Loucy (cell line): Measurements from ENCODE around the gene TMPRSS5.

ENCODE experiments used
- H2AFZ ChIP-seq: fragments of 200-600 bp; sonication (generic); 2 replicates; pipeline ENCODE4 v1.6.0; 2016; ENCODE audit warnings: antibody characterized with exemption, mild to moderate bottlenecking, low read length, moderate library complexity
- H3F3A ChIP-seq: fragments of 200-600 bp; 2 replicates; pipeline ENCODE4 v1.6.0; 2016; ENCODE audit warnings: antibody characterized with exemption, low read depth, mild to moderate bottlenecking
- H3K27me3 ChIP-seq: fragments of 200-600 bp; sonication (generic); 2 replicates; pipeline ENCODE4 v1.6.1; 2014; ENCODE audit warnings: low read length, mild to moderate bottlenecking; ENCODE audit not compliant: insufficient read depth, poor library complexity, severe bottlenecking
- H3K36me3 ChIP-seq: fragments of 200-600 bp; sonication (generic); 2 replicates; pipeline ENCODE4 v1.6.1; 2016; ENCODE audit warnings: low read length; ENCODE audit not compliant: insufficient read depth
- H3K4me1 ChIP-seq: fragments of 200-600 bp; sonication (generic); 2 replicates; pipeline ENCODE4 v1.5.1; 2014; ENCODE audit warnings: low read length, mild to moderate bottlenecking; ENCODE audit not compliant: insufficient read depth, poor library complexity, severe bottlenecking
- H3K4me2 ChIP-seq: fragments of 200-600 bp; sonication (generic); 2 replicates; pipeline ENCODE4 v1.6.0; 2014; ENCODE audit warnings: antibody characterized with exemption, low read length, low read depth, mild to moderate bottlenecking; ENCODE audit not compliant: poor library complexity, severe bottlenecking
- H3K4me3 ChIP-seq: fragments of 200-600 bp; sonication (generic); 2 replicates; pipeline ENCODE4 v1.5.1; 2014; ENCODE audit warnings: low read length, mild to moderate bottlenecking, mixed read lengths; ENCODE audit not compliant: poor library complexity, severe bottlenecking
- H3K79me2 ChIP-seq: fragments of 200-600 bp; sonication (generic); 2 replicates; pipeline ENCODE4 v1.6.1; 2014; ENCODE audit warnings: low read length; ENCODE audit not compliant: insufficient read depth
- H3K9ac ChIP-seq: fragments of 200-600 bp; sonication (generic); 2 replicates; pipeline ENCODE4 v1.6.0; 2014; ENCODE audit warnings: mild to moderate bottlenecking, low read depth, low read length, moderate library complexity; ENCODE audit not compliant: poor library complexity, severe bottlenecking
- H3K9me2 ChIP-seq: fragments of 200-600 bp; sonication (generic); replicated peaks from 2 replicates; pipeline ENCODE4 v1.6.1; 2016; ENCODE audit warnings: low read depth, low read length, mixed read lengths
- H3K9me3 ChIP-seq: fragments of 200-600 bp; sonication (generic); 2 replicates; pipeline ENCODE4 v1.6.1; 2014; ENCODE audit warnings: mild to moderate bottlenecking, antibody characterized with exemption, low read length, low read depth; ENCODE audit not compliant: insufficient read depth
- H4K20me1 ChIP-seq: fragments of 200-600 bp; sonication (generic); 2 replicates; pipeline ENCODE4 v1.6.0; 2014; ENCODE audit warnings: antibody characterized with exemption, low read length, mild to moderate bottlenecking; ENCODE audit not compliant: insufficient read depth, poor library complexity, severe bottlenecking
- CTCF ChIP-seq: fragments of 200-600 bp; sonication (generic); conservative IDR thresholded peaks from 2 replicates; pipeline ENCODE4 v1.5.1; 2014; ENCODE audit warnings: mild to moderate bottlenecking, antibody characterized with exemption, low read length
- EZH2phosphoT487 ChIP-seq: fragments of 200-600 bp; IDR thresholded peaks from 2 replicates; pipeline ENCODE4 v1.6.1; 2018; ENCODE audit warnings: antibody characterized with exemption, mild to moderate bottlenecking, moderate library complexity, borderline replicate concordance

The TMPRSS5 gene

GRCh38 chr11:113681282-113681681, 24.8 kb downstream of the TMPRSS5 start:
- Histone ChIP-seq H3K9me3 (no peaks in the 10 kb centered on the region), H3K36me3 (no peaks in the 10 kb centered on the region), H3K4me1 (no peaks in the 10 kb centered on the region), H3K4me2 (no peak overlapping the region), H3K9ac (no peak overlapping the region), H3K27me3 (no peaks in the 10 kb centered on the region), H3F3A (no peaks in the 10 kb centered on the region), H2AFZ (no peak overlapping the region), H3K4me3 (no peak overlapping the region), H4K20me1 (no peaks in the 10 kb centered on the region), H3K79me2 (no peaks in the 10 kb centered on the region), H3K9me2 (no peaks in the 10 kb centered on the region)
- TF ChIP-seq CTCF (no peak), EZH2phosphoT487 (no peak)

- Histone ChIP-seq H3K36me3 (no peaks in the 10 kb centered on the region), H3K27me3 (no peaks in the 10 kb centered on the region), H3K4me3 (no peak overlapping the region), H3K9me2 (no peaks in the 10 kb centered on the region), H3K4me2 (no peak overlapping the region), H3K79me2 (no peaks in the 10 kb centered on the region), H2AFZ (no peak overlapping the region), H3F3A (no peaks in the 10 kb centered on the region), H4K20me1 (no peaks in the 10 kb centered on the region), H3K4me1 (no peaks in the 10 kb centered on the region), H3K9ac (no peak overlapping the region), H3K9me3 (no peaks in the 10 kb centered on the region)
- no peak for TF ChIP-seq CTCF
- TF ChIP-seq EZH2phosphoT487, result no peak
These were observed 28.4 kb downstream of the TMPRSS5 start for GRCh38 chr11:113677685-113678084.

GRCh38 chr11:113675565-113675964, 30.5 kb downstream of the TMPRSS5 start:
- H4K20me1 ChIP-seq, result no peaks in the 10 kb centered on the region
- no peaks in the 10 kb centered on the region for H3F3A ChIP-seq
- H3K9me2 ChIP-seq, result no peaks in the 10 kb centered on the region
- no peak overlapping the region for H2AFZ ChIP-seq
- TF ChIP-seq EZH2phosphoT487 (no peak), CTCF (no peak)
- H3K9ac ChIP-seq, result no peak overlapping the region
- no peak overlapping the region for H3K4me2 ChIP-seq
- H3K9me3 ChIP-seq, result no peaks in the 10 kb centered on the region
- no peak overlapping the region for H3K4me3 ChIP-seq
- H3K36me3 ChIP-seq, result no peaks in the 10 kb centered on the region
- H3K79me2 ChIP-seq, result no peaks in the 10 kb centered on the region
- no peaks in the 10 kb centered on the region for H3K4me1 ChIP-seq
- no peaks in the 10 kb centered on the region for H3K27me3 ChIP-seq
